Right cardiac atrium (tissue), 5 donors: Measurements from ENCODE around the gene PLAU. TPM values are rescaled to one million over a fixed set of nuclear protein-coding genes. Genes with fewer than 3 reads are reported as not detected.
"Not testable (repeated sequence)": the region's sequence is repeated elsewhere in the genome, so short reads cannot be mapped to it uniquely, and the experiment has no call there.

Experiments
- ATAC-seq, 2 donors: fragments of 200-7000 bp; cut with Tn5 transposase; one replicate each; pipeline versions ENCODE4 v1.8.0 to v1.9.1; 2020; ENCODE audit warnings: moderate library complexity in 2 of 2, mild to moderate bottlenecking in 1 of 2
- DNase-seq, 3 donors: peaks; one replicate each; pipeline ENCODE4 v3.0.0-alpha.2; 2020
- H3K27ac ChIP-seq: one replicate; pipeline ENCODE4 v1.5.1; 2013; ENCODE audit warnings: mild to moderate bottlenecking, low read length, control low read depth, moderate library complexity
- H3K27me3 ChIP-seq: one replicate; pipeline ENCODE4 v1.6.1; 2013; ENCODE audit not compliant: control insufficient read depth, insufficient read depth
- H3K4me1 ChIP-seq: one replicate; pipeline ENCODE4 v1.6.1; 2013; ENCODE audit warnings: low read length; ENCODE audit not compliant: control insufficient read depth, insufficient read depth
- H3K4me3 ChIP-seq: one replicate; pipeline ENCODE4 v1.5.1; 2013; ENCODE audit warnings: low read length, control low read depth
- H3K9me3 ChIP-seq: one replicate; pipeline ENCODE4 v1.6.1; 2013; ENCODE audit warnings: low read length; ENCODE audit not compliant: control insufficient read depth
- WGBS: extraction: QIAGEN DNeasy Blood & Tissue Kit; methylation state at CpG from one replicate; pipeline ENCODE4 v1.1.7; 2013; 5-methylcytosine and 5-hydroxymethylcytosine counted together
- intact Hi-C, 4 donors: fragments of 100-400 bp; cut with DNase I; formaldehyde crosslinking; loops; one replicate each; pipeline versions ENCODE4 v1.11.0 to v1.14.0; 2022 to 2023
- polyA plus RNA-seq: library from polyadenylated mRNA; stranded (reverse); fragments of 200-250 nt; gene quantifications from one replicate; pipeline ENCODE4 v1.2.3, GENCODE V29; 2013
- total RNA-seq, 4 donors: library from RNA; stranded (reverse); fragmentation: NEBNext Ultra II Directional; extraction: Animal tissue kit (Norgen Biotek cat#: 25700); gene quantifications; one replicate each; pipeline ENCODE4 v1.2.1, GENCODE V29; 2021
- donor health status: healthy with polysubstance abuse.
- donor health status: DM: no; HTN: yes; CAD: no.
- donor health status: DM: no; HTN: no; CAD: no.
- donor health status: DM: no; HTN: yes; CAD: no; lungs with severe emphysema.
- donor health status: DM: yes; HTN: yes; CAD: no.

Gene PLAU
- total and polyA plus RNA-seq, 5 donors: 4.8 to 7.1 (median 6.1) TPM

DNA sequence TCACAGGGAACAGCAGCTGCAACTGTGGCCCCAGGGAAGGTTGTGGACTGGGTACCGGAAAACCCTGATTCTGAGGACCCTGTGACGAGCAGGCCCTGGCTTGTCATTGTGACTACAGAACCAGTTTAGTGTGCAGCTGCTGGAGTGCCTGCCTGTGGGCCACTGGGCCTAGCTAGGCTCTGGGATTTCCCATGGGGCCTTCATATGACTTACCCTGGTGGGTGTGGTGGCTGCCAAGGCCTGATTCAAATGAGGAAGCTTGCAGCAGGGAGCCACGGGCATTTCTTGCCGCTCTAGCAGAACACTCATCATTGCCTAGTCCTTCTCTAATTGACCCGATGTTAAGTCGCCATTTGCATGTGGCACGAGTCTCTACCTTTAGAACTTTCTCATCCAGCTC lies 21.9 kb upstream of the PLAU start:
- H3K4me3 ChIP-seq: no peak overlapping the region
- H3K4me1 ChIP-seq: peaks cover 20% of the 10 kb centered on the region
- 77% methylated on average over 7 of the region's 7 CpGs for WGBS
- DNase-seq: peak; percentile 63 to 80 (median 77)
- H3K27ac ChIP-seq: peak overlapping the region; percentile 45
- intact Hi-C loops: loop anchor here in 3 of 4 donors (5.0 to 10.0 kb wide), 2 partner anchors 48 to 196 kb away; no protein-coding TSS in a partner anchor
- H3K27me3 ChIP-seq: no peaks in the 10 kb centered on the region
- H3K9me3 ChIP-seq: no peaks in the 10 kb centered on the region
- ATAC-seq: peak; percentile 18 to 33

DNA sequence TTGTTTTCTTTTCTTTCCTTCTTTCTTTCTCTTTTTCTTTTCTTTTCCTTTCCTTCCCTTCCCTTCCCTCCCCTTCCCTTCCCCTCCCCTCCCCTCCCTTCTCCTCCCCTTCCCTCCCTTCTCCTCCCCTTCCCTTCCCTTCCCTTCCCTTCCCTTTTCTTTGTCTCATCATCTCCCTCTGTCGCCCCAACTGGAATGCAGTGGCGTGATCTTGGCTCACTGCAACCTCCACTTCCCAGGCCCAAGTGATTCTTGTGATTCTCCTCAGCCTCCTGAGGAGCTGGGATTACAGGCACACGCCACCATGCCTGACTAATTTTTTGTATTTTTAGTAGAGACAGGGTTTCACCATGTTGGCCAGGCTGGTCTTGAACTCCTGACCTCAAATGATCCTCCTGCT lies 21.5 kb upstream of the PLAU start:
- H3K27me3 ChIP-seq, H3K27ac ChIP-seq, H3K4me3 ChIP-seq, ATAC-seq, DNase-seq, H3K9me3 ChIP-seq: not testable (repeated sequence)
- intact Hi-C loops: loop anchor here in 3 of 4 donors (5.0 to 10.0 kb wide), 2 partner anchors 48 to 195 kb away; no protein-coding TSS in a partner anchor
- H3K4me1 ChIP-seq: peaks cover 20% of the 10 kb centered on the region
- WGBS: 73% methylated on average over 3 of the region's 3 CpGs

DNA sequence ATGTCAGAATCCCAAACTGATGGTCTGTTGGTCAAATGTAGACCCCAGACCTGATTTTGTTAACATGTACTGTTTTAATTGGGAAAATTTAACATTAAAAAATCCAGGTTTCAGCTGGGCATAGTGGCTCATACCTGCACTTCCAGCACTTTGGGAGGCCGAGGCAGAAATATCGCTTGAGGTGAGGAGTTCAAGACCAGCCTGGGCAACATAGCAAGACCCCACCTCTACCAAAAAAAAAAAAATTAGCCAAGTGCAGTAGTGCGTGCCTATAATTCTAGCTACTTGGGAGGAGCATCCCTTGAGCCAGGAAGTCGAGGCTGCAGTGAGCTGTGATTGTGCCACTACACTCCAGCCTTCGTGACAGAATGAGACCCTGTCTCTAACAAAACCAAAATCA lies 20.7 kb upstream of the PLAU start:
- ATAC-seq (no peak), DNase-seq (no peak)
- WGBS: 91% methylated on average over 5 of the region's 5 CpGs
- no peaks in the 10 kb centered on the region for H3K27me3 ChIP-seq
- H3K4me1 ChIP-seq: peaks cover 20% of the 10 kb centered on the region
- no peak overlapping the region for H3K4me3 ChIP-seq
- intact Hi-C loops: no loop called here
- no peak overlapping the region for H3K27ac ChIP-seq
- H3K9me3 ChIP-seq: no peaks in the 10 kb centered on the region

GRCh38 chr10:73890830-73891229 lies 20.1 kb upstream of the PLAU start:
- DNase-seq, H3K27me3 ChIP-seq, intact Hi-C loops, H3K9me3 ChIP-seq, H3K4me3 ChIP-seq, ATAC-seq, H3K27ac ChIP-seq: not testable (repeated sequence)
- peaks cover 20% of the 10 kb centered on the region for H3K4me1 ChIP-seq
- WGBS: 80% methylated on average over 3 of the region's 3 CpGs

- no peak for ATAC-seq
- Histone ChIP-seq H3K4me3 (no peak overlapping the region), H3K27ac (no peak overlapping the region), H3K9me3 (no peaks in the 10 kb centered on the region), H3K4me1 (peaks cover 17% of the 10 kb centered on the region), H3K27me3 (no peaks in the 10 kb centered on the region)
- intact Hi-C loops: no loop called here
- 83% methylated on average over 5 of the region's 5 CpGs for WGBS
- no peak for DNase-seq
These were observed 19.4 kb upstream of the PLAU start for GRCh38 chr10:73891540-73891939.

DNA sequence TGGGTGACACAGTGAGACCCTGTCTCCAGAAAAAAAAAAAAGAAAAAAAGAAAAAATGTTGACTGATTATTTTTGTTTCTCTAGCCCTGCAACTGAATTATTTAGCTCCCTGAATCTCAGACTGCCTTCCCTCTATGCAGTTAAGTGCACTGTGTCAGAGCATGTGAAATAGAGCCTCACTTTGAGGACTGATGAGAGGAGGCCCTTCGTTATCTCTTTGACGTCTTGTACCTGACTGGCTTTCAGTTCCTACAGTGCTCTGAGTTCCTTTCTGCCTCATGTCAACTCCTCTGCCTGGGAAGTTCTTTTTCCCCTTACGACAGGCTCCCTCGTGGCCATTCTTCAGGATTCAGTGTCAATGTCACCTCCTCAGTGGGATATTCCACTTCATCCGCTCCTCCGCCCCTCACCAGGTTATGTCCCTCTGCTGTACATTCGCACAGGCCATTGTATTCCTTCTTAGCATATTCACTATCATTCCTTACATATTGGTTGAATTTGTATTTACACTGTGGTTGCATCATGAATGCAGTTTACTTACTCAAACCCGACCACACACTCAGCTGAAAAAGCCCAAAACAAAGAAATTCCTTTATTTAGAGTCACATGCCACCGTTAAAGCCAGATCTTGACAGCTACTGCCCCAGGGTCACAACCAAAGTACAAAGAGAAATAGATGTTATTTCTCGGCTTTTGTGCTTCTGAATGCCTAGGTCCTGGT lies 18.5 kb upstream of the PLAU start:
- no peak for ATAC-seq
- intact Hi-C loops: no loop called here
- no peak overlapping the region for H3K27ac ChIP-seq
- no peaks in the 10 kb centered on the region for H3K9me3 ChIP-seq
- H3K4me3 ChIP-seq: no peak overlapping the region
- peaks cover 13% of the 10 kb centered on the region for H3K4me1 ChIP-seq
- no peaks in the 10 kb centered on the region for H3K27me3 ChIP-seq
- WGBS: 81% methylated on average over 10 of the region's 10 CpGs
- no peak for DNase-seq

DNA sequence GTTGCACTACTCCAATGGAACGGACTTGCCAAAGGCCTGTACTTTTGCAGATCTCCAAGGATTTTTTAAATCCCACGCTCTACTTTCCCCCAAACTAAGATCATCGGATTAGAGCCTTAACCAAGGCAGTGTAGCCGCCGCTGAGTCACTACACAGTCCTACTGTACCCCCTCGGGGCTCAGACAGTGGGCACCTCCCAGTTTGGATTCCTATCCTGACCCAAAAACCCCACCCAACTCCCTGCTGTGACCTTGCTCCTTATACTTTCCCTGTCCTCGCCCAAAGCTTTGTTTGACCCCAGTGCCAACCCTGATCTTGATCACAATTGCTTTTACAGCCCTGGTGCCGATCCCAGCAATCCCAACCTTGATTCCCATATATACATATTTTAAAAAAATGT lies 17.5 kb upstream of the PLAU start:
- no peaks in the 10 kb centered on the region for H3K27me3 ChIP-seq
- ATAC-seq: no peak
- H3K4me1 ChIP-seq: peaks cover 6% of the 10 kb centered on the region
- 88% methylated on average over 8 of the region's 8 CpGs for WGBS
- intact Hi-C loops: no loop called here
- no peak overlapping the region for H3K4me3 ChIP-seq
- no peak for DNase-seq
- no peaks in the 10 kb centered on the region for H3K9me3 ChIP-seq
- H3K27ac ChIP-seq: no peak overlapping the region

DNA sequence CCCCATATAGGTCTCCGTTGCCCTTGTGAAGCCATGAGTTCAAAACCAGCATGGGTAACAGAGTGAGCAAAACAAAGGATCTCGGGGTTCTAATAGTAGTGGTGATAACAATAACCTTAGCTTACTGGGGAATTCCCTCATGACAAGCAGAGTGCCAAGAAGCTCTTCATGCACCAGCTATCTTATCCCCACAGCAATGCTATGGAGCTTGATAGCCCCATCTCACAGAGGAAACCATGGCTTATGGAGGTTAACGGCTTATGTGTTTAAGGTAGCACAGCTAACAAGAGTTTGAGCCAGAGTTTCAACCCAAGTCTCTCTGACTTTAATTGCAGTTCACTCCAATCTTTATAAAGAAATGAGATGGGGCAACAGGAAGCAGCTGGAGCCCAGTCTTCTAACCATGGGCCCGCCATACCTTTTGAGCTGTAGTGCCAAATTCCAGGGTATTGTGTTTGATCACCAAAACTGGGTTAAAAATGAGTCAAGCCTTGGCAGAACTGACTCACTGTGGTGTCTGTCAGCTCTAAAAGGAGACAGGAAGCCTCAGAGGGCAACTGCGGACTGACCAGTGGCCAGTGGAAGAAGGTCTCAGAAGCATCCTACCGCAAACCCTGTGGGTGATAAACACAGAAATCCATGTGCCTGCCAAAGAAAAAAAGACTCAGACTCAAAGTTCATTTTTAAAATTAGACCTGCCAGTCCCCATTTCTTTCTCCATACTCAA lies 16.5 kb upstream of the PLAU start:
- intact Hi-C loops: no loop called here
- ATAC-seq (no peak), DNase-seq (no peak)
- H3K9me3 ChIP-seq: no peaks in the 10 kb centered on the region
- H3K4me1 ChIP-seq: no peaks in the 10 kb centered on the region
- WGBS: 80% methylated on average over 6 of the region's 6 CpGs
- H3K27ac ChIP-seq: no peak overlapping the region
- H3K4me3 ChIP-seq: no peak overlapping the region
- no peaks in the 10 kb centered on the region for H3K27me3 ChIP-seq

GRCh38 chr10:73895381-73895780 lies 15.6 kb upstream of the PLAU start:
- H3K27me3 ChIP-seq, H3K4me1 ChIP-seq, H3K4me3 ChIP-seq, H3K9me3 ChIP-seq, DNase-seq, H3K27ac ChIP-seq, intact Hi-C loops, ATAC-seq: not testable (repeated sequence)
- 96% methylated on average over 9 of the region's 9 CpGs for WGBS

DNA sequence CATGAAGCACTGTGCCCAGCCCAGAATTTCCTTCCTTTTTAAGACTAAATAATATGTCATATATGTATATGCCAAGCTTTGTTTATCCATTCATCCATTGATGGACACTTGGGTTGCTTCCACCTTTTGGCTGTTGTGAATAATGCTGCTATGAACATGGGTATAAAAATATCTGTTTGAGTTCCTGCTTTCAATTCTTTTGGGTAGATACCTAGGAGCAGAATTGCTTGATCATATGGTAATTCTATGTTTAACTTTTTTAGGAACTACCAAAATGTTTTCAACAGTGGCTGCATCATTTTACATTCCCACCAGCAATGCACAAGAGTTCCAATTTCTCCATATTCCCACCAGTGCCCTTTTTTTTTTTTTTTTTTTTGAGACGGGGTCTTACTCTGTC lies 13.2 kb upstream of the PLAU start:
- H3K4me1 ChIP-seq: no peaks in the 10 kb centered on the region
- no peak overlapping the region for H3K4me3 ChIP-seq
- no peak for DNase-seq
- no peaks in the 10 kb centered on the region for H3K9me3 ChIP-seq
- ATAC-seq: no peak
- no peaks in the 10 kb centered on the region for H3K27me3 ChIP-seq
- WGBS: 97% methylated on average over 1 of the region's 1 CpG
- H3K27ac ChIP-seq: no peak overlapping the region
- intact Hi-C loops: no loop called here

GRCh38 chr10:73898730-73899410 lies 12.1 kb upstream of the PLAU start:
- no peaks in the 10 kb centered on the region for H3K4me1 ChIP-seq
- DNase-seq (no peak), ATAC-seq (peak; percentile 55 to 72)
- intact Hi-C loops: no loop called here
- no peak overlapping the region for H3K4me3 ChIP-seq
- 74% methylated on average over 2 of the region's 2 CpGs for WGBS
- H3K27ac ChIP-seq: no peak overlapping the region
- no peaks in the 10 kb centered on the region for H3K9me3 ChIP-seq
- H3K27me3 ChIP-seq: no peaks in the 10 kb centered on the region
